Left ventricle myocardium inferior (tissue), 1 donor: ENCODE data around the gene COPB1. TPM values are rescaled to one million over a fixed set of nuclear protein-coding genes. Genes with fewer than 3 reads are reported as not detected.

Source experiments
- DNase-seq: peaks from one replicate; pipeline ENCODE4 v3.0.0-alpha.2; 2020
- H3K27ac ChIP-seq: fragments of 200-600 bp; replicated peaks from 2 replicates; pipeline ENCODE4 v1.8.0; 2021
- H3K27me3 ChIP-seq: fragments of 200-600 bp; 2 replicates; pipeline ENCODE4 v1.8.0; 2021; ENCODE audit warnings: low read depth
- H3K36me3 ChIP-seq: fragments of 200-600 bp; 2 replicates; pipeline ENCODE4 v1.8.0; 2021
- H3K4me1 ChIP-seq: fragments of 200-600 bp; 2 replicates; pipeline ENCODE4 v1.8.0; 2021
- H3K4me3 ChIP-seq: fragments of 200-600 bp; 2 replicates; pipeline ENCODE4 v1.8.0; 2021; ENCODE audit warnings: mild to moderate bottlenecking, moderate library complexity
- H3K9me3 ChIP-seq: fragments of 200-600 bp; replicated peaks from 2 replicates; pipeline ENCODE4 v1.8.0; 2021
- intact Hi-C: fragments of 100-400 bp; cut with micrococcal nuclease; formaldehyde crosslinking; loops from one replicate; pipeline ENCODE4 v1.11.0; 2022
- total RNA-seq: library from RNA; stranded (reverse); fragmentation: NEBNext Ultra II Directional; extraction: Animal tissue kit (Norgen Biotek cat#: 25700); gene quantifications from one replicate; pipeline ENCODE4 v1.2.1, GENCODE V29; 2021
- TF ChIP-seq, protein P1 (sequence below): fragments of 200-600 bp; IDR thresholded peaks from 2 replicates; pipeline ENCODE4 v1.8.0; 2021; ENCODE audit warnings: antibody characterized with exemption, mild to moderate bottlenecking, borderline replicate concordance
- donor health status: DM: no; HTN: yes; CAD: no; lungs with severe emphysema.

Gene COPB1
- total RNA-seq, 1 donor from 2014 or later = 45.8 TPM

DNA sequence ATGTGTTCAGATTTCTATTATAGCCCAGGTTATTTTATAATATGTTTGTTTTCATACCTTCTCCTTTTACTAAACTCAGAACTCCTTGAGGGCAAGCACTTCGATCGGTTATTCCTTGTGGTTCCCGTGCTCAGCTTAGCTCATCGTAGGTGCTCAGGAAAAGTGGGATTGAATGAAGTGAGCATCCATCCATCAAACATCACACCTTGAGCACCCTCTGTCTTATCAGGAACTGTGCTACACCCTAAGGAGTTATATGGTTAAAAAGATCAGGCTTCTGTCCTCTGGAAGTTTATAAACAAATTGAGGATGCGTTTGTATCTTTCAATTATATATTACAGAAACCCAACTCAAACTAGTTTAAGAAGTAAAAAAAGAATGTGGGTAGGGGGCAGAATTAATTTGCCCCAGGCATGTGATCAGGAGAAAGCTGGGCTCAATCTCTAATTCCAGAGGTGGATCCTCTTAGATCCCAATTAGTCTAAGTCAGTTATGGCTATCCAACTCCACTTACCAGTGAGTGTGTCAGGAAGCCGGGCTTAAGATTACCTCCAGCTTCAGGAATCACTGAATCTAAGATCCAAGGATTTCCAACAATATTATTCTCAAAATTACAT is 80.7 kb downstream of the COPB1 start:
- Histone ChIP-seq H3K36me3 (no peaks in the 10 kb centered on the region), H3K4me3 (no peak overlapping the region), H3K9me3 (no peaks in the 10 kb centered on the region), H3K27ac (no peak overlapping the region), H3K27me3 (no peaks in the 10 kb centered on the region), H3K4me1 (peaks cover 38% of the 10 kb centered on the region)
- no peak for DNase-seq
- TF ChIP-seq, protein P1, sequence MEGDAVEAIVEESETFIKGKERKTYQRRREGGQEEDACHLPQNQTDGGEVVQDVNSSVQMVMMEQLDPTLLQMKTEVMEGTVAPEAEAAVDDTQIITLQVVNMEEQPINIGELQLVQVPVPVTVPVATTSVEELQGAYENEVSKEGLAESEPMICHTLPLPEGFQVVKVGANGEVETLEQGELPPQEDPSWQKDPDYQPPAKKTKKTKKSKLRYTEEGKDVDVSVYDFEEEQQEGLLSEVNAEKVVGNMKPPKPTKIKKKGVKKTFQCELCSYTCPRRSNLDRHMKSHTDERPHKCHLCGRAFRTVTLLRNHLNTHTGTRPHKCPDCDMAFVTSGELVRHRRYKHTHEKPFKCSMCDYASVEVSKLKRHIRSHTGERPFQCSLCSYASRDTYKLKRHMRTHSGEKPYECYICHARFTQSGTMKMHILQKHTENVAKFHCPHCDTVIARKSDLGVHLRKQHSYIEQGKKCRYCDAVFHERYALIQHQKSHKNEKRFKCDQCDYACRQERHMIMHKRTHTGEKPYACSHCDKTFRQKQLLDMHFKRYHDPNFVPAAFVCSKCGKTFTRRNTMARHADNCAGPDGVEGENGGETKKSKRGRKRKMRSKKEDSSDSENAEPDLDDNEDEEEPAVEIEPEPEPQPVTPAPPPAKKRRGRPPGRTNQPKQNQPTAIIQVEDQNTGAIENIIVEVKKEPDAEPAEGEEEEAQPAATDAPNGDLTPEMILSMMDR = peak; percentile 28
- intact Hi-C loops = no loop called here

DNA sequence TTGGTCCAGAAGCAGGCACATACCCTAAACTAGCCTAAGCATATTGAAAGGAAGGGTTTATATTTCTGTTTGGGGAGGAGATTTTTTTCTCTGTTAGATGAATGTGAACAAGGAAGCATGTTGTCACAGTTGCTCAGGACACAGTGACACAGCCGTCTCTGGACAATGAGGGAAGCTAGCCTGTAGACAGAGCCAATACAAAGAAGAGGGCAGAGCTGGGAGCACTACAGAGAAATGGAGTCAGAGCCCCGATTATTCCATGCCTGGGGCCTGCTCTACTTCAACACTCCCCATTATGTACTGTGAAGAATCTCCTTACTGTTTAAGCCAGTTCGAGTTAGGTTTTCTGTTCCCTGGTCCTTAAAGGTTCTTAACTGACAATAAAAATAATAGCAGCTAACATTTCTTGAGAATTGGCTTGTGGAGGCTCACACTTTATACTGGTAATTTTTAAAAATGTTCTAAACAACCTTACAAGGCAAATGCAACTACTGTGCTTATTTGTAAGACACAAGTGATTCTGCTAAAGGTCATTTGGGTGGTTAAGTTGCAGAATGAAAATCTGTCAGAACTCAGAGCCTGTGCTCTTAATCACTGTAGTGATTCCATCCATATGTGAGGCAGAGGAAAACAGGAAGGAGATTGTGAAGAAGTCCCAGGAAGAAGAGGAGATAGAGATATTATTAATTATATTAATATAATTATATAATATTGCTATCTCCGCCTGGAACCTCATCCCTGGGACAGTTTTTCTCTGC is 81.8 kb downstream of the COPB1 start:
- Histone ChIP-seq H3K9me3 (no peaks in the 10 kb centered on the region), H3K4me1 (peaks cover 35% of the 10 kb centered on the region), H3K27me3 (no peaks in the 10 kb centered on the region), H3K4me3 (no peak overlapping the region), H3K36me3 (no peaks in the 10 kb centered on the region), H3K27ac (peak overlapping the region; percentile 32)
- DNase-seq = no peak
- TF ChIP-seq, protein P1 = no peak
- intact Hi-C loops = no loop called here

DNA sequence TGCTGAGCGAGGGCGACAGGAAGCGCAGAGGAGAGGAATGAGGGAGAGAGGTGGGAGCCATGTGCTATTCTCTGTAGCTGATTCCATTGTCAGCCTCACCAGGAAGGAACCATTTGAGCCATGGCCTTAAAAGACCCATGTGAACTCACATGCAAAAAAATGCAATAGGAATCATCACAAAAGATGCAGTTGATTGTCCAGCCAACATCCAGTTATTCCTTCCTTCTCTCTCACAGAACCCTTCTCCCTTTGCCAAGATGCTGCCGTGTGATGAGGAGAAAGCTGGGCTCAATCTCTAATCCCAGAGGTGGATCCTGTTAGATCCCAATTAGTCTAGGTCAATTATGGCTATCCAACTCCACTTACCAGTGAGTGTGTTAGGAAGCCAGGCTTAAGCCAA is 82.4 kb downstream of the COPB1 start:
- intact Hi-C loops = no loop called here

DNA sequence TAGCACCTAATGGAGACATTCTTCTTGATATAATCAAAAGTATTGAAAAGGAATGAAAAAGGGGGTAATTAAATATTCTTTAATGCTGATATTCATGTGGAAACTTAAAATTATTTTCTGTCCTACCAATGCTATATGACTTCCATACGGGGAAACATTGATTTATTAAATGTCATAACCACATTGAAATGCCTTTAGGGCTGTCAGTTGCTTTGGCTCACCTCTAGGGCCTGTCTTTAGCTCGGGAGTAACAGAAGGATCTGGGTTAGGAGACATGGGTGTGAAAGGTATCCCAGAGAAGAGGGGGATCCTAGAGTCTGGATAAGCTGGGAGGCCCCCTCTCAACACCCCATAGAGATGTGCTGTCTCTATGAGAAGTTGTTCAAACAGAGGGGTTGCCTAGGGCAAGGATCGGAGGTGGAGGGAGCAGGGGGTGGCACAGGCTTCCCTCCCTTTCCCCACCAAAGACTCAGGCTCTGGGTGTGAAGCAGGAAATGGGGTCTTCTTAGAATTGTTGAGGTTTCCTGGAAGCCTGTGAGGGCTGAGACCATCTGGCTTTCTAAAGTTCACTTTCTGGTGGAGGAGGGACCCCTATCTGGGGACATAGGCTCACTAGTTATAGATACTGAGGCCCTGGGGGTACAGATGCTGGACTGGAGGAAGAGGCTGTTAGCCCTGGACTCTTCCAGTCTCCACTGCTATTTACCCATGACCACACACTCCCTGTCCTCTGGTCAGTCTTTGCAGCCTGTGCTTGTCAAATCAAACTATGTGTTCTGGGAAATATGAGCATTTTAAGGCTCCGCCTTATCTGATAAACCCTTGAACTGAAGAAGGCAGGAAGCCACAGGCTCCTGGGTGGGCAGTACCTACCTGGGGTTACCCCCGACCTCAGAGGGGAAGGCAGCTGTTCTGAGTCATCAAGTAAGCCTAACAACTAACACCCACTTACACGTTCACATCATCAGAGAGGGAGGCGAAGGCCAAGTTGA is 84.8 kb downstream of the COPB1 start:
- H3K36me3 ChIP-seq = no peaks in the 10 kb centered on the region
- intact Hi-C loops = no loop called here
- no peak overlapping the region for H3K4me3 ChIP-seq
- peaks cover 19% of the 10 kb centered on the region for H3K4me1 ChIP-seq
- H3K27ac ChIP-seq = no peak overlapping the region
- no peaks in the 10 kb centered on the region for H3K27me3 ChIP-seq
- no peaks in the 10 kb centered on the region for H3K9me3 ChIP-seq
- no peak for DNase-seq
- TF ChIP-seq, protein P1 = no peak

More for the DNA sequence above, 82.4 kb downstream of the COPB1 start:
- no peaks in the 10 kb centered on the region for H3K27me3 ChIP-seq
- H3K36me3 ChIP-seq = no peaks in the 10 kb centered on the region
- no peak overlapping the region for H3K27ac ChIP-seq
- no peaks in the 10 kb centered on the region for H3K9me3 ChIP-seq
- TF ChIP-seq, protein P1 = no peak
- H3K4me3 ChIP-seq = no peak overlapping the region
- peaks cover 31% of the 10 kb centered on the region for H3K4me1 ChIP-seq
- no peak for DNase-seq
